Panc1 (cell line): ENCODE results near the gene RAPGEF3. TPM values are rescaled to one million over a fixed set of nuclear protein-coding genes. Genes with fewer than 3 reads are reported as not detected.

Experiments
- ATAC-seq: fragments of 200-7000 bp; cut with Tn5 transposase; 2 replicates; pipeline ENCODE4 v1.9.1; 2020; ENCODE audit warnings: mild to moderate bottlenecking, moderate library complexity
- BruUV-seq: library from RNA; stranded (reverse); fragments of 400-500 nt; replicated peaks from 2 replicates; lab custom pipeline; 2021; lab: Mats Ljungman, UMichigan
- CTCF ChIA-PET: fragments of 300-600 bp; sonication (Branson Sonifier 250); formaldehyde crosslinking; loops from one replicate; lab custom pipeline; 2022; ENCODE audit warnings: antibody characterized with exemption; lab: Charles Lee
- POLR2A ChIA-PET: fragments of 300-600 bp; sonication (Branson Sonifier 250); formaldehyde crosslinking; loops from one replicate; lab custom pipeline; 2022; ENCODE audit warnings: antibody characterized with exemption; lab: Charles Lee
- DNase-seq: peaks from one replicate; pipeline ENCODE4 v3.0.0-alpha.2; 2010; ENCODE audit warnings: low read depth, low spot score
- H3K27ac ChIP-seq: 2 replicates; pipeline ENCODE4 v1.5.1; 2011; ENCODE audit warnings: mild to moderate bottlenecking, low read length, inconsistent platforms
- H3K27me3 ChIP-seq: fragments of 200-500 bp; sonication (Bioruptor generic); 2 replicates; pipeline ENCODE4 v1.6.0; 2014; ENCODE audit warnings: low read length, inconsistent platforms; ENCODE audit not compliant: control insufficient read depth, insufficient read depth
- H3K36me3 ChIP-seq: fragments of 200-500 bp; sonication (Bioruptor generic); 2 replicates; pipeline ENCODE4 v1.5.1; 2014; ENCODE audit warnings: inconsistent platforms, mild to moderate bottlenecking, low read length, moderate library complexity; ENCODE audit not compliant: control insufficient read depth, insufficient read depth
- H3K4me1 ChIP-seq: 2 replicates; pipeline ENCODE4 v1.5.1; 2011; ENCODE audit warnings: inconsistent platforms, mild to moderate bottlenecking, low read length, moderate library complexity; ENCODE audit not compliant: control insufficient read depth, insufficient read depth
- H3K4me3 ChIP-seq, 2 experiments: 2 replicates each; pipeline ENCODE4 v1.5.1; 2011 to 2012; ENCODE audit warnings: low read depth in 2 of 2, low read length in 2 of 2, mild to moderate bottlenecking in 2 of 2, inconsistent platforms in 1 of 2, moderate library complexity in 1 of 2
- H3K9me3 ChIP-seq: fragments of 200-500 bp; sonication (Bioruptor generic); 2 replicates; pipeline ENCODE4 v1.5.1; 2014; ENCODE audit warnings: low read depth, mild to moderate bottlenecking, inconsistent platforms, low read length, moderate library complexity; ENCODE audit not compliant: control insufficient read depth, insufficient read depth
- CTCF ChIP-seq: fragments of 450-650 bp; IDR thresholded peaks from 2 replicates; pipeline ENCODE4 v1.5.1; 2017; ENCODE audit warnings: mild to moderate bottlenecking
- POLR2AphosphoS5 ChIP-seq: IDR thresholded peaks from 2 replicates; pipeline ENCODE4 v1.6.1; 2012; ENCODE audit warnings: mild to moderate bottlenecking, low read depth, low read length, moderate library complexity
- REST ChIP-seq, 2 experiments: IDR thresholded peaks; 2 replicates each; pipeline ENCODE4 v1.6.1; 2011 to 2012; ENCODE audit warnings: low read depth in 2 of 2, control low read depth in 1 of 2, low read length in 1 of 2, mild to moderate bottlenecking in 1 of 2, moderate library complexity in 1 of 2; ENCODE audit not compliant: insufficient read depth in 1 of 2
- SIN3A ChIP-seq: IDR thresholded peaks from 2 replicates; pipeline ENCODE4 v1.6.1; 2012; ENCODE audit warnings: low read depth, mild to moderate bottlenecking, low read length, moderate library complexity, borderline replicate concordance; ENCODE audit not compliant: insufficient read depth
- TCF7L2 ChIP-seq: IDR thresholded peaks from 2 replicates; pipeline ENCODE4 v1.6.1; 2011; ENCODE audit warnings: mild to moderate bottlenecking, low read depth, low read length, inconsistent platforms
- in situ Hi-C: cut with HindIII; loops from 2 replicates; pipeline ENCODE4 v1.10.0; 2016; ENCODE audit warnings: low sequenced_read_pairs, low pct_unique_long_range_greater_than_20kb
- intact Hi-C: fragments of 100-400 bp; cut with micrococcal nuclease; formaldehyde crosslinking; loops from one replicate; pipeline ENCODE4 v1.10.0; 2022; ENCODE audit not compliant: unreplicated experiment
- total RNA-seq: library from RNA; stranded (reverse); gene quantifications from one replicate; pipeline ENCODE4 v1.2.1, GENCODE V29; 2021; ENCODE audit not compliant: unreplicated experiment

Gene RAPGEF3
- total RNA-seq, 1 experiment from 2014 or later: 5.8 TPM

GRCh38 chr12:47722136-47722834 is 36.4 kb downstream of the RAPGEF3 start:
- intact Hi-C loops: no loop called here
- H3K4me1 ChIP-seq: peaks cover 3% of the 10 kb centered on the region; the same call in 1 of the 2 replicates
- ATAC-seq (no peak), DNase-seq (no peak)
- H3K9me3 ChIP-seq: no peaks in the 10 kb centered on the region
- BruUV-seq: no TSS peak
- no peaks in the 10 kb centered on the region for H3K36me3 ChIP-seq
- TF ChIP-seq SIN3A (no peak), TCF7L2 (no peak), REST (IDR thresholded peaks at IDR 0.05; ENCODE audit: insufficient read depth in 1 of 2, low read depth in 2 of 2, low read length in 1 of 2) (no peak), CTCF (no peak), POLR2AphosphoS5 (no peak)
- ChIA-PET CTCF (interaction anchor here (0.6 kb wide), 1 partner anchor 117 kb away, joined by 3 read pairs; no protein-coding TSS in a partner anchor), POLR2A (no interaction called here)
- no peak overlapping the region for H3K4me3 ChIP-seq
- H3K27ac ChIP-seq: no peak overlapping the region
- no peaks in the 10 kb centered on the region for H3K27me3 ChIP-seq
- in situ Hi-C loops: no loop called here

GRCh38 chr12:47721431-47721973 is 37.2 kb downstream of the RAPGEF3 start:
- no peak overlapping the region for H3K27ac ChIP-seq
- ChIA-PET POLR2A (no interaction called here), CTCF (interaction anchor here (0.6 kb wide), 1 partner anchor 117 kb away, joined by 3 read pairs; no protein-coding TSS in a partner anchor)
- peaks cover 3% of the 10 kb centered on the region; the same call in 1 of the 2 replicates for H3K4me1 ChIP-seq
- no peak overlapping the region for H3K4me3 ChIP-seq
- H3K36me3 ChIP-seq: no peaks in the 10 kb centered on the region
- DNase-seq (no peak), ATAC-seq (no peak)
- in situ Hi-C loops: no loop called here
- intact Hi-C loops: no loop called here
- H3K27me3 ChIP-seq: no peaks in the 10 kb centered on the region
- BruUV-seq: no TSS peak
- H3K9me3 ChIP-seq: no peaks in the 10 kb centered on the region
- no peak for TF ChIP-seq SIN3A
- no peak for TF ChIP-seq REST (IDR thresholded peaks at IDR 0.05; ENCODE audit: insufficient read depth in 1 of 2, low read depth in 2 of 2, low read length in 1 of 2)
- no peak for TF ChIP-seq CTCF
